ENCODE measurements around the gene FUT8.

FUT8 gene

GRCh38 chr14:65403231-65403630 lies 9.3 kb upstream of the FUT8 start:
- no peak overlapping the region for H3K4me3 ChIP-seq (replicated peaks; ENCODE audit: low read depth, low read length)
- no peak for DNase-seq (ENCODE audit: extremely low read depth, low read depth)
- TF ChIP-seq CTCF (IDR thresholded peaks at IDR 0.05; ENCODE audit: low read depth, low read length, missing control alignments) = no peak

GRCh38 chr14:65408113-65408512 lies 4.4 kb upstream of the FUT8 start:
- DNase-seq (ENCODE audit: extremely low read depth, low read depth) = no peak
- no peak for TF ChIP-seq CTCF (IDR thresholded peaks at IDR 0.05; ENCODE audit: low read depth, low read length, missing control alignments)
- H3K4me3 ChIP-seq (replicated peaks; ENCODE audit: low read depth, low read length) = no peak overlapping the region

GRCh38 chr14:65410640-65411039 lies 1.9 kb upstream of the FUT8 start:
- no peak for DNase-seq (ENCODE audit: extremely low read depth, low read depth)
- TF ChIP-seq CTCF (IDR thresholded peaks at IDR 0.05; ENCODE audit: low read depth, low read length, missing control alignments) = no peak
- no peak overlapping the region for H3K4me3 ChIP-seq (replicated peaks; ENCODE audit: low read depth, low read length)

- TF ChIP-seq CTCF (IDR thresholded peaks at IDR 0.05; ENCODE audit: low read depth, low read length, missing control alignments) = no peak
- DNase-seq (ENCODE audit: extremely low read depth, low read depth) = peak; percentile 83
- peak overlapping the region; percentile 85 for H3K4me3 ChIP-seq (replicated peaks; ENCODE audit: low read depth, low read length)
Measured at GRCh38 chr14:65411656-65412031, 886 bp upstream of the FUT8 start.

GRCh38 chr14:65412856-65413738 lies 567 bp downstream of the FUT8 start:
- peak overlapping the region; percentile 85 for H3K4me3 ChIP-seq (replicated peaks; ENCODE audit: low read depth, low read length)
- no peak for TF ChIP-seq CTCF (IDR thresholded peaks at IDR 0.05; ENCODE audit: low read depth, low read length, missing control alignments)
- DNase-seq (ENCODE audit: extremely low read depth, low read depth) = no peak

- no peak for TF ChIP-seq CTCF (IDR thresholded peaks at IDR 0.05; ENCODE audit: low read depth, low read length, missing control alignments)
- peak overlapping the region; percentile 85 for H3K4me3 ChIP-seq (replicated peaks; ENCODE audit: low read depth, low read length)
- no peak for DNase-seq (ENCODE audit: extremely low read depth, low read depth)
Measured at GRCh38 chr14:65413739-65414045, 1.2 kb downstream of the FUT8 start.
